ENCODE data around the gene SSBP4. TPM values are rescaled to one million over a fixed set of nuclear protein-coding genes. Genes with fewer than 3 reads are reported as not detected.

Gene SSBP4
- total and polyA plus RNA-seq, 2 donors (not counting 1 experiment from before 2014, with no cell fraction given) = 12.8 to 58.6 TPM

DNA sequence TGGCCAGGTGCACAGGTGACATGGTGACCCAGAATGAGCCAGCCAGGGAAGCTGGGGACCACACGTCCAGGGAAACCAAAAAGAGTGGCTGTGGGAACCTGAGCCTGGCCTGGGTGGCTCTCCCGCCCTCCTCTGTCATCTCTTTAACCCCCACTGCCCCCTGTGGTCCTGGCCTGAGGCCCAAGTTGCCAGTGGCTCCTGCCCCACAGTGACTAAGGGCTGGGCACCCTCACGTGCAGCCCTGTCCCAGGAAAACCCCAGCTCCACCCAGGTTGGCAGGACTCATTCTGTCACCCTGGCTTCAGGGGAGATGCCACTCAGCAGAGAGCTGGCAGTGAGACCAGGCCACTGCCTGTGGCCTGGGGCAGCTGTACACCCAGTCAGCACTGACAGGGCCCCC is 49.3 kb downstream of the SSBP4 start:
- TF ChIP-seq, protein P1, sequence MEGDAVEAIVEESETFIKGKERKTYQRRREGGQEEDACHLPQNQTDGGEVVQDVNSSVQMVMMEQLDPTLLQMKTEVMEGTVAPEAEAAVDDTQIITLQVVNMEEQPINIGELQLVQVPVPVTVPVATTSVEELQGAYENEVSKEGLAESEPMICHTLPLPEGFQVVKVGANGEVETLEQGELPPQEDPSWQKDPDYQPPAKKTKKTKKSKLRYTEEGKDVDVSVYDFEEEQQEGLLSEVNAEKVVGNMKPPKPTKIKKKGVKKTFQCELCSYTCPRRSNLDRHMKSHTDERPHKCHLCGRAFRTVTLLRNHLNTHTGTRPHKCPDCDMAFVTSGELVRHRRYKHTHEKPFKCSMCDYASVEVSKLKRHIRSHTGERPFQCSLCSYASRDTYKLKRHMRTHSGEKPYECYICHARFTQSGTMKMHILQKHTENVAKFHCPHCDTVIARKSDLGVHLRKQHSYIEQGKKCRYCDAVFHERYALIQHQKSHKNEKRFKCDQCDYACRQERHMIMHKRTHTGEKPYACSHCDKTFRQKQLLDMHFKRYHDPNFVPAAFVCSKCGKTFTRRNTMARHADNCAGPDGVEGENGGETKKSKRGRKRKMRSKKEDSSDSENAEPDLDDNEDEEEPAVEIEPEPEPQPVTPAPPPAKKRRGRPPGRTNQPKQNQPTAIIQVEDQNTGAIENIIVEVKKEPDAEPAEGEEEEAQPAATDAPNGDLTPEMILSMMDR (conservative IDR thresholded peaks at IDR 0.05 in 1 of 2, IDR thresholded peaks at IDR 0.05 in 1 of 2; ENCODE audit: low read depth in 1 of 2, low read length in 2 of 2) = no peak
- TF ChIP-seq EZH2 (IDR thresholded peaks at IDR 0.05; ENCODE audit: low read length, missing control alignments) = no peak
- H3K4me1 ChIP-seq (ENCODE audit: control insufficient read depth, extremely low read depth, insufficient read depth, low read length) = peaks cover 21% of the 10 kb centered on the region
- H3K9ac ChIP-seq (ENCODE audit: insufficient read depth, low read length) = no peak overlapping the region
- peaks cover 12% of the 10 kb centered on the region for H3K36me3 ChIP-seq (ENCODE audit: control insufficient read depth, insufficient read depth, low read length)
- H2AFZ ChIP-seq (ENCODE audit: low read length) = no peak overlapping the region
- DNase-seq (ENCODE audit: low read depth in 2 of 2) = no peak
- no peaks in the 10 kb centered on the region for H4K20me1 ChIP-seq (ENCODE audit: control insufficient read depth, extremely low read depth, insufficient read depth, low read length)
- H3K9me3 ChIP-seq (ENCODE audit: control insufficient read depth, insufficient read depth, low read depth, low read length) = no peaks in the 10 kb centered on the region
- no peak overlapping the region for H3K27ac ChIP-seq (ENCODE audit: insufficient read depth, low read length)
- H3K4me3 ChIP-seq (replicated peaks in 1 of 4; ENCODE audit: control extremely low read depth in 1 of 4, insufficient read depth in 1 of 4, low read depth in 3 of 4, low read length in 4 of 4) = no peak overlapping the region
- H3K27me3 ChIP-seq (ENCODE audit: control insufficient read depth, insufficient read depth, low read length) = no peaks in the 10 kb centered on the region
- H3K4me2 ChIP-seq (ENCODE audit: extremely low read depth, insufficient read depth, low read length) = no peak overlapping the region
- H3K79me2 ChIP-seq (ENCODE audit: control insufficient read depth, insufficient read depth, low read length) = peaks cover 26% of the 10 kb centered on the region

DNA sequence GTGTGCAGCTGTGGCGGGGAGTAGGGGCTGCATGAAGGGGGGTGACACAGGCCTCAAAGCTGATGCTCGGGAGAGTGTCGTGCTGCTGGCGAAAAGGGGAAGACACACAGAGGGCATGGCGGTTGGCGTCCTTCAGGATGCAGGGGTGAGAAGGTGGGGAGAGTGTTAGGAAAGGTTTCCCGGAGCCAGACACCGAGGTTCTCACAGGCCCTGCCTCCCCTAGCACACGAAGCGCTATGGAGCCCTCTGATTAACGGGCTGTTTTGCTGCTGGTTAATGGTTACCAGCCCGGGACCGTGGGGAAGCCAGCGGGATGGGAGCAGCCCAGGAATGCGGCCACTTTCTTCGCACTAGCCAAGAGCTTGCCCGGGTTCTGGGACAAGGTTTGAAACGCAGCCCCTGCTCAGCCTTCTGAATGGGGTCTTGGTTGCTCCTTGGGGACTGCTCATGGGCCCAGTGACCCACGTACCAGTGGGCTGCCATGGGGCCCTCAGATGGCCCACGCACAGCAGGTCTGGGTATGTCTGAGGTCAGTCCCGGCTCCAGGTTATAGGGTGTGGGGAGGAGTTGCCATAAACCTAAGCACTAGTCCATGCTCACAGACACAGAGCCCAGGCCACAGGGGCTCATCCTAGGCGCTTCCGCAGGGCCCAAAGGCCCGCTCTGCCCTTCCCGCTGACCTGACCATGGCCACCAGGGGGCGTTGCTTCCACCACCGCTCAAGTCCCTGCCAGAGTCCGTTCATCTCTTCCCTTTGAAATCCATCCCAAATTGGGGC is 50.1 kb downstream of the SSBP4 start:
- no peak overlapping the region for H3K9ac ChIP-seq (ENCODE audit: insufficient read depth, low read length)
- no peaks in the 10 kb centered on the region for H3K27me3 ChIP-seq (ENCODE audit: control insufficient read depth, insufficient read depth, low read length)
- H3K4me1 ChIP-seq (ENCODE audit: control insufficient read depth, extremely low read depth, insufficient read depth, low read length) = peaks cover 18% of the 10 kb centered on the region
- no peak overlapping the region for H3K4me3 ChIP-seq (replicated peaks in 1 of 4; ENCODE audit: control extremely low read depth in 1 of 4, insufficient read depth in 1 of 4, low read depth in 3 of 4, low read length in 4 of 4)
- peak; percentile 54 to 75 for DNase-seq (ENCODE audit: low read depth in 2 of 2)
- H3K36me3 ChIP-seq (ENCODE audit: control insufficient read depth, insufficient read depth, low read length) = peaks cover 12% of the 10 kb centered on the region
- peaks cover 31% of the 10 kb centered on the region for H3K79me2 ChIP-seq (ENCODE audit: control insufficient read depth, insufficient read depth, low read length)
- no peak for TF ChIP-seq EZH2 (IDR thresholded peaks at IDR 0.05; ENCODE audit: low read length, missing control alignments)
- TF ChIP-seq, protein P1 (conservative IDR thresholded peaks at IDR 0.05 in 1 of 2, IDR thresholded peaks at IDR 0.05 in 1 of 2; ENCODE audit: low read depth in 1 of 2, low read length in 2 of 2) = peak; percentile 79 to 80
- no peaks in the 10 kb centered on the region for H3K9me3 ChIP-seq (ENCODE audit: control insufficient read depth, insufficient read depth, low read depth, low read length)
- no peak overlapping the region for H2AFZ ChIP-seq (ENCODE audit: low read length)
- H3K4me2 ChIP-seq (ENCODE audit: extremely low read depth, insufficient read depth, low read length) = no peak overlapping the region
- H4K20me1 ChIP-seq (ENCODE audit: control insufficient read depth, extremely low read depth, insufficient read depth, low read length) = no peaks in the 10 kb centered on the region
- no peak overlapping the region for H3K27ac ChIP-seq (ENCODE audit: insufficient read depth, low read length)

DNA sequence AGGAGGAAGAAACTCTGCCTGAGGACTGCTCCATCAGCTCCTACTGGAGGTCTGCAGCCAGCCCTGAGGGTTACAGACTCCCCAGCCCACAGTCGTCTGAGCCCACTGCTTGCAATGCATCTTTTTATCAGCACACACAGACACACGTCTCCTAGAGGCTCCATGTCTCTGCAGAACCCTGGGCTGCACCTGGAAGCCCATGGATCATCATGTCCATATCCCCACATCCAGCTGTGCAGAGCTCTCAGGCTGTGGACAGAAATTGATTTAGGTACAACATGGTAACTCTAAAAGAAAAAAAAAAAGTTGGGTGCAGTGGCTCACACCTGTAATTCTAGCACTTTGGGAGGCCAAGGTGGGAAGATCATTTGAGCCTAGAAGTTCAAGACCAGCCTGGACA is 51.6 kb downstream of the SSBP4 start:
- Histone ChIP-seq H3K36me3 (ENCODE audit: control insufficient read depth, insufficient read depth, low read length) (peaks cover 12% of the 10 kb centered on the region), H3K9me3 (ENCODE audit: control insufficient read depth, insufficient read depth, low read depth, low read length) (no peaks in the 10 kb centered on the region), H3K9ac (ENCODE audit: insufficient read depth, low read length) (no peak overlapping the region), H4K20me1 (ENCODE audit: control insufficient read depth, extremely low read depth, insufficient read depth, low read length) (no peaks in the 10 kb centered on the region), H3K4me3 (replicated peaks in 1 of 4; ENCODE audit: control extremely low read depth in 1 of 4, insufficient read depth in 1 of 4, low read depth in 3 of 4, low read length in 4 of 4) (no peak overlapping the region), H2AFZ (ENCODE audit: low read length) (no peak overlapping the region), H3K4me1 (ENCODE audit: control insufficient read depth, extremely low read depth, insufficient read depth, low read length) (peaks cover 6% of the 10 kb centered on the region), H3K79me2 (ENCODE audit: control insufficient read depth, insufficient read depth, low read length) (peaks cover 42% of the 10 kb centered on the region), H3K27ac (ENCODE audit: insufficient read depth, low read length) (no peak overlapping the region), H3K4me2 (ENCODE audit: extremely low read depth, insufficient read depth, low read length) (no peak overlapping the region), H3K27me3 (ENCODE audit: control insufficient read depth, insufficient read depth, low read length) (no peaks in the 10 kb centered on the region)
- TF ChIP-seq EZH2 (IDR thresholded peaks at IDR 0.05; ENCODE audit: low read length, missing control alignments) = no peak
- TF ChIP-seq, protein P1 (conservative IDR thresholded peaks at IDR 0.05 in 1 of 2, IDR thresholded peaks at IDR 0.05 in 1 of 2; ENCODE audit: low read depth in 1 of 2, low read length in 2 of 2) = no peak
- no peak for DNase-seq (ENCODE audit: low read depth in 2 of 2)
